HEK293 (cell line): ENCODE results near the gene CCDC102B.

Source experiments
- CTCF ChIA-PET: fragments of 350-600 bp; formaldehyde crosslinking; extraction: SDS; loops from one replicate; lab custom pipeline; 2021; ENCODE audit warnings: antibody characterized with exemption; lab: Yijun Ruan, JAX
- POLR2A ChIA-PET: fragments of 300-600 bp; formaldehyde crosslinking; extraction: SDS; loops from one replicate; lab custom pipeline; 2020; ENCODE audit warnings: antibody characterized with exemption, inconsistent platforms; lab: Yijun Ruan, JAX
- H3K27ac ChIP-seq: fragments of 200-500 bp; sonication (Bioruptor generic); 2 replicates; pipeline ENCODE4 v1.5.1; 2014; ENCODE audit warnings: low read depth, low read length, control low read depth, inconsistent platforms; ENCODE audit errors: extremely low read depth
- H3K36me3 ChIP-seq, 2 experiments: fragments of 200-500 bp in 1 of 2; sonication (Bioruptor generic) in 1 of 2; 1 replicate in 1 of 2; 2 replicates in 1 of 2; pipeline ENCODE4 v1.5.1; 2014 to 2017; ENCODE audit warnings: inconsistent platforms in 2 of 2, low read length in 2 of 2; ENCODE audit not compliant: control insufficient read depth in 2 of 2, insufficient read depth in 1 of 2
- H3K4me1 ChIP-seq: fragments of 200-500 bp; sonication (Bioruptor generic); 2 replicates; pipeline ENCODE4 v1.5.1; 2014; ENCODE audit warnings: mild to moderate bottlenecking, low read length, inconsistent platforms; ENCODE audit not compliant: control insufficient read depth, insufficient read depth
- H3K4me3 ChIP-seq: 2 replicates; pipeline ENCODE4 v1.5.1; 2011; ENCODE audit warnings: low read depth, mild to moderate bottlenecking, control low read depth, low read length, moderate library complexity
- H3K9me3 ChIP-seq: fragments of 200-500 bp; sonication (Bioruptor generic); 2 replicates; pipeline ENCODE4 v1.5.1; 2014; ENCODE audit warnings: low read depth, low read length, inconsistent platforms; ENCODE audit not compliant: control insufficient read depth, insufficient read depth
- BCL11A ChIP-seq: fragments of 450-650 bp; formaldehyde crosslinking; IDR thresholded peaks from 2 replicates; pipeline ENCODE4 v1.5.1; 2016; ENCODE audit warnings: low read depth, missing biosample characterization, missing genetic modification characterization
- INSM2 ChIP-seq: fragments of 450-650 bp; formaldehyde crosslinking; IDR thresholded peaks from 2 replicates; pipeline ENCODE4 v1.5.1; 2016; ENCODE audit warnings: missing biosample characterization, missing genetic modification characterization
- KLF17 ChIP-seq: fragments of 450-650 bp; formaldehyde crosslinking; IDR thresholded peaks from 2 replicates; pipeline ENCODE4 v1.5.1; 2016; ENCODE audit warnings: missing biosample characterization, missing genetic modification characterization
- KLF9 ChIP-seq: fragments of 450-650 bp; formaldehyde crosslinking; IDR thresholded peaks from 2 replicates; pipeline ENCODE4 v1.5.1; 2016; ENCODE audit warnings: missing biosample characterization, missing genetic modification characterization, low read depth
- MZF1 ChIP-seq: fragments of 450-650 bp; formaldehyde crosslinking; IDR thresholded peaks from 2 replicates; pipeline ENCODE4 v1.5.1; 2017; ENCODE audit warnings: missing biosample characterization, missing genetic modification characterization, borderline replicate concordance
- PRDM1 ChIP-seq: fragments of 450-650 bp; formaldehyde crosslinking; IDR thresholded peaks from 2 replicates; pipeline ENCODE4; 2016; ENCODE audit warnings: missing biosample characterization, missing genetic modification characterization
- REST ChIP-seq: fragments of 450-650 bp; formaldehyde crosslinking; IDR thresholded peaks from 2 replicates; pipeline ENCODE4 v1.5.1; 2016; ENCODE audit warnings: missing biosample characterization, missing genetic modification characterization
- SP3 ChIP-seq: fragments of 450-650 bp; formaldehyde crosslinking; IDR thresholded peaks from 2 replicates; pipeline ENCODE4 v1.5.1; 2016; ENCODE audit warnings: missing biosample characterization, missing genetic modification characterization
- YY1 ChIP-seq: fragments of 450-650 bp; formaldehyde crosslinking; IDR thresholded peaks from 2 replicates; pipeline ENCODE4 v1.5.1; 2018; ENCODE audit warnings: missing biosample characterization, missing genetic modification characterization
- ZFP37 ChIP-seq: fragments of 450-650 bp; formaldehyde crosslinking; IDR thresholded peaks from 2 replicates; pipeline ENCODE4 v1.5.1; 2016; ENCODE audit warnings: missing biosample characterization, missing genetic modification characterization
- ZNF214 ChIP-seq: fragments of 450-650 bp; formaldehyde crosslinking; IDR thresholded peaks from 2 replicates; pipeline ENCODE4 v1.5.1; 2017; ENCODE audit warnings: missing biosample characterization, mild to moderate bottlenecking, missing genetic modification characterization, borderline replicate concordance
- ZNF24 ChIP-seq: fragments of 450-650 bp; formaldehyde crosslinking; IDR thresholded peaks from 2 replicates; pipeline ENCODE4 v1.5.1; 2016; ENCODE audit warnings: missing biosample characterization, missing genetic modification characterization
- ZNF302 ChIP-seq: fragments of 450-650 bp; formaldehyde crosslinking; IDR thresholded peaks from 2 replicates; pipeline ENCODE4 v1.5.1; 2016; ENCODE audit warnings: missing biosample characterization, missing genetic modification characterization, low read depth
- ZNF37A ChIP-seq: fragments of 450-650 bp; IDR thresholded peaks from 2 replicates; pipeline ENCODE4 v1.5.1; 2018; ENCODE audit warnings: missing biosample characterization, missing genetic modification characterization
- ZNF560 ChIP-seq: fragments of 450-650 bp; formaldehyde crosslinking; IDR thresholded peaks from 2 replicates; pipeline ENCODE4 v1.5.1; 2017; ENCODE audit warnings: missing biosample characterization, missing genetic modification characterization, borderline replicate concordance
- ZNF692 ChIP-seq: fragments of 450-650 bp; formaldehyde crosslinking; IDR thresholded peaks from 2 replicates; pipeline ENCODE4 v1.5.1; 2016; ENCODE audit warnings: missing biosample characterization, missing genetic modification characterization
- ZNF830 ChIP-seq: fragments of 450-650 bp; IDR thresholded peaks from 2 replicates; pipeline ENCODE4 v1.5.0; 2018; ENCODE audit warnings: missing biosample characterization, missing genetic modification characterization, low read depth, mild to moderate bottlenecking, moderate library complexity
- TF ChIP-seq, protein P1 (sequence below): fragments of 450-650 bp; formaldehyde crosslinking; IDR thresholded peaks from 2 replicates; pipeline ENCODE4 v1.5.1; 2016; ENCODE audit warnings: missing biosample characterization, missing genetic modification characterization, borderline replicate concordance

CCDC102B gene

GRCh38 chr18:68841301-68841700 is 43.4 kb downstream of the CCDC102B start (continued):
- TF ChIP-seq ZNF214 (tag by site-specific recombination) (no peak), INSM2 (no peak), SP3 (no peak), BCL11A (tag by site-specific recombination) (no peak), ZFP37 (no peak), ZNF37A (tag by site-specific recombination) (no peak), MZF1 (no peak)
- TF ChIP-seq, protein P1, sequence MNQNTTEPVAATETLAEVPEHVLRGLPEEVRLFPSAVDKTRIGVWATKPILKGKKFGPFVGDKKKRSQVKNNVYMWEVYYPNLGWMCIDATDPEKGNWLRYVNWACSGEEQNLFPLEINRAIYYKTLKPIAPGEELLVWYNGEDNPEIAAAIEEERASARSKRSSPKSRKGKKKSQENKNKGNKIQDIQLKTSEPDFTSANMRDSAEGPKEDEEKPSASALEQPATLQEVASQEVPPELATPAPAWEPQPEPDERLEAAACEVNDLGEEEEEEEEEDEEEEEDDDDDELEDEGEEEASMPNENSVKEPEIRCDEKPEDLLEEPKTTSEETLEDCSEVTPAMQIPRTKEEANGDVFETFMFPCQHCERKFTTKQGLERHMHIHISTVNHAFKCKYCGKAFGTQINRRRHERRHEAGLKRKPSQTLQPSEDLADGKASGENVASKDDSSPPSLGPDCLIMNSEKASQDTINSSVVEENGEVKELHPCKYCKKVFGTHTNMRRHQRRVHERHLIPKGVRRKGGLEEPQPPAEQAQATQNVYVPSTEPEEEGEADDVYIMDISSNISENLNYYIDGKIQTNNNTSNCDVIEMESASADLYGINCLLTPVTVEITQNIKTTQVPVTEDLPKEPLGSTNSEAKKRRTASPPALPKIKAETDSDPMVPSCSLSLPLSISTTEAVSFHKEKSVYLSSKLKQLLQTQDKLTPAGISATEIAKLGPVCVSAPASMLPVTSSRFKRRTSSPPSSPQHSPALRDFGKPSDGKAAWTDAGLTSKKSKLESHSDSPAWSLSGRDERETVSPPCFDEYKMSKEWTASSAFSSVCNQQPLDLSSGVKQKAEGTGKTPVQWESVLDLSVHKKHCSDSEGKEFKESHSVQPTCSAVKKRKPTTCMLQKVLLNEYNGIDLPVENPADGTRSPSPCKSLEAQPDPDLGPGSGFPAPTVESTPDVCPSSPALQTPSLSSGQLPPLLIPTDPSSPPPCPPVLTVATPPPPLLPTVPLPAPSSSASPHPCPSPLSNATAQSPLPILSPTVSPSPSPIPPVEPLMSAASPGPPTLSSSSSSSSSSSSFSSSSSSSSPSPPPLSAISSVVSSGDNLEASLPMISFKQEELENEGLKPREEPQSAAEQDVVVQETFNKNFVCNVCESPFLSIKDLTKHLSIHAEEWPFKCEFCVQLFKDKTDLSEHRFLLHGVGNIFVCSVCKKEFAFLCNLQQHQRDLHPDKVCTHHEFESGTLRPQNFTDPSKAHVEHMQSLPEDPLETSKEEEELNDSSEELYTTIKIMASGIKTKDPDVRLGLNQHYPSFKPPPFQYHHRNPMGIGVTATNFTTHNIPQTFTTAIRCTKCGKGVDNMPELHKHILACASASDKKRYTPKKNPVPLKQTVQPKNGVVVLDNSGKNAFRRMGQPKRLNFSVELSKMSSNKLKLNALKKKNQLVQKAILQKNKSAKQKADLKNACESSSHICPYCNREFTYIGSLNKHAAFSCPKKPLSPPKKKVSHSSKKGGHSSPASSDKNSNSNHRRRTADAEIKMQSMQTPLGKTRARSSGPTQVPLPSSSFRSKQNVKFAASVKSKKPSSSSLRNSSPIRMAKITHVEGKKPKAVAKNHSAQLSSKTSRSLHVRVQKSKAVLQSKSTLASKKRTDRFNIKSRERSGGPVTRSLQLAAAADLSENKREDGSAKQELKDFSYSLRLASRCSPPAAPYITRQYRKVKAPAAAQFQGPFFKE = no peak

GRCh38 chr18:68842951-68843350 is 45.1 kb downstream of the CCDC102B start:
- no peak overlapping the region for H3K27ac ChIP-seq
- TF ChIP-seq ZNF830 (tag by site-specific recombination) (no peak), ZNF560 (no peak), KLF9 (tag by site-specific recombination) (no peak), PRDM1 (no peak), ZNF302 (tag by site-specific recombination) (no peak), YY1 (tag by site-specific recombination) (no peak), ZNF692 (tag by site-specific recombination) (no peak), KLF17 (tag by site-specific recombination) (no peak), REST (tag by site-specific recombination) (no peak), ZNF24 (tag by site-specific recombination) (no peak)
- CTCF ChIA-PET = no interaction called here
- POLR2A ChIA-PET = no interaction called here
- H3K36me3 ChIP-seq = no peaks in the 10 kb centered on the region
- H3K9me3 ChIP-seq = no peaks in the 10 kb centered on the region
- no peak overlapping the region for H3K4me3 ChIP-seq
- no peaks in the 10 kb centered on the region; the same call in 1 of the 2 replicates for H3K4me1 ChIP-seq
